Measurements from ENCODE around the gene NRXN3. TPM values are rescaled to one million over a fixed set of nuclear protein-coding genes. Genes with fewer than 3 reads are reported as not detected.

The NRXN3 gene
- total and polyA plus RNA-seq, 2 of the 13 experiments (the other 11 are each of a cell fraction or from before 2014, with no cell fraction given), result 0.03 TPM; not detected in 1

DNA sequence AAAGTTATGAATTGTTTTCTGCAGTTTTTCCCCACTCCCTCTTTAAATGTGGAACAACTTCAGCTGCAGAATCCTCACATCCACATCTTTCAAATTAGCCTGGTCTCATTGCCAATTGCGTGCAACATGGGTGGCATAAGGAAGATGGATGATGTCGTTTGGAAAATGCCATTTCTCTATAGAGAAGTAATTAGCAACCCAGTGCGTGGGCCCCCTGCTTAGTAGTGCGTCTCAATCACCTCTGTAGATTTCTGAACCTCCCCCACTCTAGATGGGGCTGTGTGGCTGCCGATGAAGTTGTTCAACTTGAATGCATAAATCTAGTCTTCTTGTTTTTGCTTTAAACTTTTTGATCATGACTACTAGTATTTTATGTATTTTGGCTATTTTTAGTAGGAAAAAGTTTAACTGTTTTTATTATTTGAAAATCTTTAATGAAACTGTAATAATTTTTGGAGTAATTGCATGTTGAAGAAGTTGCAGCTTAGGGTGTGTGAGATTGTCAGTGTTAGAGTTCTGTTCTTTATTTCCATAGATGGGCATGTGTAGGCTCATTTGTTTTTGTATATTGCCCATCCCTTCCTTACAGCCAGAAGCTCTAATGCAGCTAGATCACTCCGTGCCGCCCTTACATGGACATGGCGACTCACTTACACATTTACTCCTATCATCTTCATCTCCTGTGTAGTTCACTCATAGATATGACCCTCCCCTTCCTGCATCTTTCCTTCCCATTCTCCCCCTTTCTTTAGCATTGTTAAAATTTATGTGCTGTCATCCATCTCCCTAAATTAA lies 1683.0 kb downstream of the NRXN3 start:
- FAIRE-seq, result no peak
- Histone ChIP-seq H3K4me2 (ENCODE audit: low read depth, low read length) (no peak overlapping the region), H3K79me2 (ENCODE audit: insufficient read depth, low read length) (no peaks in the 10 kb centered on the region), H3K9ac (ENCODE audit: insufficient read depth, low read depth, low read length) (no peak overlapping the region), H3K27me3 (ENCODE audit: control insufficient read depth in 1 of 2, insufficient read depth in 2 of 2, low read length in 2 of 2) (no peaks in the 10 kb centered on the region), H2AFZ (ENCODE audit: low read length) (no peak overlapping the region), H3K4me3 (replicated peaks in 1 of 3; ENCODE audit: insufficient read depth in 1 of 3, low read depth in 2 of 3, low read length in 3 of 3) (no peak overlapping the region), H4K20me1 (ENCODE audit: insufficient read depth, low read length) (no peaks in the 10 kb centered on the region), H3K27ac (ENCODE audit: extremely low read length, insufficient read depth, low read length) (no peak overlapping the region), H3K4me1 (ENCODE audit: insufficient read depth, low read length) (no peaks in the 10 kb centered on the region), H3K9me3 (ENCODE audit: low read length) (peaks cover 40% of the 10 kb centered on the region), H3K36me3 (replicated peaks in 1 of 2; ENCODE audit: control insufficient read depth in 1 of 2, insufficient read depth in 2 of 2, low read length in 2 of 2) (no peaks in the 10 kb centered on the region)
- ChIA-PET POLR2A (no interaction called here), CTCF (ENCODE audit: low intra/inter-chr PET ratio, low total read pairs) (no interaction called here)
- ATAC-seq, result no peak
- no TSS peak for BruUV-seq (replicated peaks)
- in situ Hi-C loops (cut with HindIII; ENCODE audit: extremely low pct_ligation_motif_present, low pct_unique_long_range_greater_than_20kb), result no loop called here
- WGBS (ENCODE audit: low lambda C conversion rate), result 61% methylated on average over 8 of the region's 8 CpGs
- no peak for DNase-seq (ENCODE audit: low spot score)
- TF ChIP-seq ZNF672 (CRISPR knock-in tag; IDR thresholded peaks at IDR 0.05) (no peak), ZNF570 (CRISPR knock-in tag; IDR thresholded peaks at IDR 0.05; ENCODE audit: borderline replicate concordance) (no peak), ZBTB39 (CRISPR knock-in tag; IDR thresholded peaks at IDR 0.05) (no peak), HNF1A (IDR thresholded peaks at IDR 0.05; ENCODE audit: low read depth) (no peak), HNF1A (CRISPR knock-in tag; IDR thresholded peaks at IDR 0.05; ENCODE audit: borderline replicate concordance) (no peak), SRSF4 (IDR thresholded peaks at IDR 0.05; ENCODE audit: low read depth, low read length, poor library complexity, severe bottlenecking) (no peak), ETV6 (CRISPR knock-in tag; conservative IDR thresholded peaks at IDR 0.05) (no peak), ZNF329 (CRISPR knock-in tag; IDR thresholded peaks at IDR 0.05; ENCODE audit: low read depth) (no peak)
- TF ChIP-seq, protein P1, sequence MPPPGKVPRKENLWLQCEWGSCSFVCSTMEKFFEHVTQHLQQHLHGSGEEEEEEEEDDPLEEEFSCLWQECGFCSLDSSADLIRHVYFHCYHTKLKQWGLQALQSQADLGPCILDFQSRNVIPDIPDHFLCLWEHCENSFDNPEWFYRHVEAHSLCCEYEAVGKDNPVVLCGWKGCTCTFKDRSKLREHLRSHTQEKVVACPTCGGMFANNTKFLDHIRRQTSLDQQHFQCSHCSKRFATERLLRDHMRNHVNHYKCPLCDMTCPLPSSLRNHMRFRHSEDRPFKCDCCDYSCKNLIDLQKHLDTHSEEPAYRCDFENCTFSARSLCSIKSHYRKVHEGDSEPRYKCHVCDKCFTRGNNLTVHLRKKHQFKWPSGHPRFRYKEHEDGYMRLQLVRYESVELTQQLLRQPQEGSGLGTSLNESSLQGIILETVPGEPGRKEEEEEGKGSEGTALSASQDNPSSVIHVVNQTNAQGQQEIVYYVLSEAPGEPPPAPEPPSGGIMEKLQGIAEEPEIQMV (CRISPR knock-in tag; IDR thresholded peaks at IDR 0.05; ENCODE audit: low read depth), result no peak
- intact Hi-C loops (cut with micrococcal nuclease; ENCODE audit: unreplicated experiment), result no loop called here

Measured in HepG2 (cell line).